Naive thymus-derived CD4-positive, alpha-beta T cell (primary cell): ENCODE data around the gene FAM234A. TPM values are rescaled to one million over a fixed set of nuclear protein-coding genes. Genes with fewer than 3 reads are reported as not detected.

Experiments used
- ATAC-seq: fragments of 150-1000 bp; cut with Tn5 transposase; 2 replicates; pipeline ENCODE4 v1.10.0; 2021; ENCODE audit warnings: mild to moderate bottlenecking, moderate library complexity
- CTCF ChIA-PET: fragments of 350-600 bp; sonication (Branson Sonifier 250); formaldehyde crosslinking; loops from one replicate; lab custom pipeline; 2021; ENCODE audit warnings: antibody characterized with exemption; lab: Charles Lee
- POLR2A ChIA-PET: fragments of 350-600 bp; sonication (Branson Sonifier 250); formaldehyde crosslinking; loops from one replicate; lab custom pipeline; 2021; ENCODE audit warnings: antibody characterized with exemption, inconsistent platforms; lab: Charles Lee
- DNase-seq, 9 donors: peaks; one replicate each; pipeline versions ENCODE4 v3.0.0 to v3.0.0-alpha.2; 2020 to 2022; ENCODE audit warnings: mixed read lengths in 1 of 9
- H3K27ac ChIP-seq: one replicate; pipeline ENCODE4 v1.7.0; 2013; ENCODE audit warnings: mild to moderate bottlenecking, low read depth, low read length, moderate library complexity
- H3K27me3 ChIP-seq, 2 donors: one replicate each; pipeline ENCODE4 v1.7.0; 2013; ENCODE audit warnings: low read length in 2 of 2, mild to moderate bottlenecking in 2 of 2, moderate library complexity in 2 of 2; ENCODE audit not compliant: control insufficient read depth in 2 of 2, insufficient read depth in 2 of 2
- H3K36me3 ChIP-seq, 3 experiments: 1 replicate in 2 of 3; 2 replicates in 1 of 3; pipeline ENCODE4 v1.7.0; 2013; ENCODE audit warnings: low read length in 3 of 3, mild to moderate bottlenecking in 3 of 3, moderate library complexity in 1 of 3; ENCODE audit not compliant: insufficient read depth in 3 of 3, control insufficient read depth in 2 of 3
- H3K4me1 ChIP-seq, 2 donors: one replicate each; pipeline ENCODE4 v1.7.0; 2013; ENCODE audit warnings: low read length in 2 of 2, mild to moderate bottlenecking in 2 of 2, moderate library complexity in 1 of 2; ENCODE audit not compliant: control insufficient read depth in 2 of 2, insufficient read depth in 2 of 2
- H3K4me3 ChIP-seq: 2 replicates; pipeline ENCODE4 v1.7.0; 2013; ENCODE audit warnings: mild to moderate bottlenecking, low read length
- H3K9me3 ChIP-seq, 3 experiments: 1 replicate in 2 of 3; 2 replicates in 1 of 3; pipeline ENCODE4 v1.7.0; 2013; ENCODE audit warnings: low read length in 3 of 3; ENCODE audit not compliant: control insufficient read depth in 2 of 3
- H3K27ac Mint-ChIP-seq, 9 donors: one replicate each; pipeline ENCODE4 v1.8.0; 2020 to 2022; ENCODE audit warnings: mixed read lengths in 9 of 9, mild to moderate bottlenecking in 8 of 9, moderate library complexity in 5 of 9, inconsistent platforms in 2 of 9
- H3K27me3 Mint-ChIP-seq, 5 donors: one replicate each; pipeline ENCODE4 v1.8.0; 2021 to 2022; ENCODE audit warnings: mixed read lengths in 5 of 5, mild to moderate bottlenecking in 1 of 5
- H3K36me3 Mint-ChIP-seq, 5 donors: one replicate each; pipeline ENCODE4 v1.8.0; 2020 to 2022; ENCODE audit warnings: mixed read lengths in 5 of 5, mild to moderate bottlenecking in 3 of 5, inconsistent platforms in 1 of 5
- H3K4me1 Mint-ChIP-seq, 7 donors: one replicate each; pipeline ENCODE4 v1.8.0; 2020 to 2022; ENCODE audit warnings: mixed read lengths in 7 of 7, mild to moderate bottlenecking in 3 of 7, inconsistent platforms in 1 of 7
- H3K4me3 Mint-ChIP-seq, 10 donors: one replicate each; pipeline ENCODE4 v1.8.0; 2020 to 2022; ENCODE audit warnings: mild to moderate bottlenecking in 10 of 10, mixed read lengths in 10 of 10, moderate library complexity in 6 of 10, inconsistent platforms in 2 of 10
- H3K9me3 Mint-ChIP-seq, 11 donors: one replicate each; pipeline ENCODE4 v1.8.0; 2020 to 2022; ENCODE audit warnings: mixed read lengths in 11 of 11, mild to moderate bottlenecking in 4 of 11, inconsistent platforms in 1 of 11, moderate library complexity in 1 of 11
- intact Hi-C, 2 donors: fragments of 100-400 bp; cut with micrococcal nuclease; formaldehyde crosslinking; loops; one replicate each; pipeline ENCODE4 v1.15.1; 2023
- polyA plus RNA-seq, 2 donors: library from polyadenylated mRNA; unstranded; fragments of 300-500 nt; fragmentation: Illumina TruSeq; gene quantifications; one replicate each; pipeline ENCODE4 v1.2.3, GENCODE V29; 2021
- total RNA-seq, 6 experiments: library from RNA in 5 of 6; stranded (reverse) in 5 of 6; gene quantifications; 1 replicate in 5 of 6; 2 replicates in 1 of 6; pipeline ENCODE4 v1.2.3 and lab custom pipeline; 2021 to 2026

FAM234A gene
- total and polyA plus RNA-seq, 7 experiments from 2014 or later: 30.4 to 43.9 (median 32.9) TPM

GRCh38 chr16:240559-240958 is 5.9 kb downstream of the FAM234A start:
- Mint-ChIP-seq H3K27ac (peak overlapping the region in 2 of 9 donors; percentile 19 to 22), H3K27me3 (peaks cover 0 to 5% (median 0%) of the 10 kb centered on the region in 5 donors), H3K4me1 (peaks cover 2 to 35% (median 19%) of the 10 kb centered on the region in 7 donors), H3K4me3 (no peak overlapping the region), H3K36me3 (peaks cover 0 to 8% (median 1%) of the 10 kb centered on the region in 5 donors), H3K9me3 (peaks cover 0 to under 1% (median 0%) of the 10 kb centered on the region in 11 donors)
- intact Hi-C loops: loop anchor here in 1 of 2 donors (5.0 kb wide), 1 partner anchor 37 kb away; the partner anchor contains the start of gene RGS11
- ATAC-seq (no peak), DNase-seq (no peak)
- peaks cover 0 to 1% of the 10 kb centered on the region in 2 donors for H3K4me1 ChIP-seq
- H3K9me3 ChIP-seq: no peaks in the 10 kb centered on the region
- ChIA-PET POLR2A (no interaction called here), CTCF (interaction anchor here (0.5 to 0.6 kb wide), 2 partner anchors 14 to 130 kb away, joined by 3 read pairs; no protein-coding TSS in a partner anchor)
- no peaks in the 10 kb centered on the region for H3K27me3 ChIP-seq
- no peaks in the 10 kb centered on the region for H3K36me3 ChIP-seq
- H3K4me3 ChIP-seq: no peak overlapping the region
- no peak overlapping the region for H3K27ac ChIP-seq

- CTCF ChIA-PET: no interaction called here
- peaks cover 0 to 33% (median 16%) of the 10 kb centered on the region in 7 donors for H3K4me1 Mint-ChIP-seq
- no peak overlapping the region for H3K27ac ChIP-seq
- POLR2A ChIA-PET: interaction anchor here (0.6 to 1.1 kb wide), 2 partner anchors 9 to 75 kb away, joined by 3 read pairs; no protein-coding TSS in a partner anchor
- H3K27me3 ChIP-seq: no peaks in the 10 kb centered on the region
- H3K9me3 ChIP-seq: no peaks in the 10 kb centered on the region
- no peak overlapping the region for H3K4me3 Mint-ChIP-seq
- H3K9me3 Mint-ChIP-seq: no peaks in the 10 kb centered on the region
- peaks cover 0 to 8% (median 0%) of the 10 kb centered on the region in 5 donors for H3K36me3 Mint-ChIP-seq
- H3K4me1 ChIP-seq: no peaks in the 10 kb centered on the region
- H3K27me3 Mint-ChIP-seq: peaks cover 0 to 3% (median 0%) of the 10 kb centered on the region in 5 donors
- no peak overlapping the region for H3K4me3 ChIP-seq
- ATAC-seq (no peak), DNase-seq (no peak)
- intact Hi-C loops: loop anchor here in 1 of 2 donors (5.0 kb wide), 1 partner anchor 35 kb away; the partner anchor contains the start of gene RGS11
- H3K27ac Mint-ChIP-seq: peak overlapping the region in 3 of 9 donors; percentile 22 to 55 (median 25)
- H3K36me3 ChIP-seq: no peaks in the 10 kb centered on the region
These were observed 7.7 kb downstream of the FAM234A start for GRCh38 chr16:242281-242680.

- intact Hi-C loops: loop anchor here in 1 of 2 donors (5.0 kb wide), 1 partner anchor 34 kb away; the partner anchor contains the start of gene RGS11
- DNase-seq (no peak), ATAC-seq (no peak)
- H3K27ac ChIP-seq: no peak overlapping the region
- no peak overlapping the region for H3K4me3 ChIP-seq
- no peaks in the 10 kb centered on the region for H3K36me3 ChIP-seq
- H3K4me3 Mint-ChIP-seq: no peak overlapping the region
- H3K9me3 ChIP-seq: no peaks in the 10 kb centered on the region
- H3K27me3 ChIP-seq: no peaks in the 10 kb centered on the region
- H3K36me3 Mint-ChIP-seq: peaks cover 0 to 12% (median 0%) of the 10 kb centered on the region in 5 donors
- peaks cover 0 to 37% (median 15%) of the 10 kb centered on the region in 7 donors for H3K4me1 Mint-ChIP-seq
- H3K27me3 Mint-ChIP-seq: peaks cover 0 to 3% (median 0%) of the 10 kb centered on the region in 5 donors
- POLR2A ChIA-PET: interaction anchor here (1.0 kb wide), 1 partner anchor 14 kb away, joined by 3 read pairs; the partner anchor contains the start of gene LUC7L
- peak overlapping the region in 1 of 9 donors; percentile 21 for H3K27ac Mint-ChIP-seq
- no peaks in the 10 kb centered on the region for H3K9me3 Mint-ChIP-seq
- no peaks in the 10 kb centered on the region for H3K4me1 ChIP-seq
- CTCF ChIA-PET: no interaction called here
These were observed 8.7 kb downstream of the FAM234A start for GRCh38 chr16:243348-243747.

- Mint-ChIP-seq H3K27ac (peak overlapping the region in 5 of 9 donors; percentile 45 to 80 (median 48)), H3K36me3 (peaks cover 0 to 11% (median 0%) of the 10 kb centered on the region in 5 donors), H3K9me3 (no peaks in the 10 kb centered on the region), H3K4me1 (peaks cover 0 to 32% (median 9%) of the 10 kb centered on the region in 7 donors), H3K4me3 (no peak overlapping the region), H3K27me3 (no peaks in the 10 kb centered on the region)
- H3K4me1 ChIP-seq: no peaks in the 10 kb centered on the region
- peaks cover 0 to 10% (median 0%) of the 10 kb centered on the region in 3 experiments for H3K36me3 ChIP-seq
- ATAC-seq: no peak
- no peaks in the 10 kb centered on the region for H3K9me3 ChIP-seq
- H3K4me3 ChIP-seq: no peak overlapping the region
- H3K27ac ChIP-seq: no peak overlapping the region
- ChIA-PET POLR2A (no interaction called here), CTCF (no interaction called here)
- H3K27me3 ChIP-seq: no peaks in the 10 kb centered on the region
- intact Hi-C loops: no loop called here
- DNase-seq: no peak
These were observed 10.5 kb downstream of the FAM234A start for GRCh38 chr16:245105-245504.

GRCh38 chr16:247027-247426 is 12.4 kb downstream of the FAM234A start:
- POLR2A ChIA-PET: interaction anchor here (0.6 to 0.8 kb wide), 2 partner anchors 12 to 24 kb away, joined by 3 to 6 read pairs; no protein-coding TSS in a partner anchor

GRCh38 chr16:249431-249830 is 14.8 kb downstream of the FAM234A start:
- Mint-ChIP-seq H3K9me3 (no peaks in the 10 kb centered on the region), H3K27ac (no peak overlapping the region), H3K36me3 (peaks cover 0 to 21% (median 6%) of the 10 kb centered on the region in 5 donors), H3K4me1 (peaks cover 15 to 29% (median 22%) of the 10 kb centered on the region in 7 donors), H3K4me3 (no peak overlapping the region), H3K27me3 (no peaks in the 10 kb centered on the region)
- H3K9me3 ChIP-seq: no peaks in the 10 kb centered on the region
- H3K4me3 ChIP-seq: no peak overlapping the region
- no peak overlapping the region for H3K27ac ChIP-seq
- ChIA-PET POLR2A (interaction anchor here (1.7 kb wide), 1 partner anchor 14 kb away, joined by 4 read pairs; no protein-coding TSS in a partner anchor), CTCF (interaction anchor here (1.3 kb wide), 1 partner anchor 60 kb away, joined by 3 read pairs; no protein-coding TSS in a partner anchor)
- DNase-seq (no peak), ATAC-seq (no peak)
- no peaks in the 10 kb centered on the region for H3K27me3 ChIP-seq
- intact Hi-C loops: no loop called here
- H3K4me1 ChIP-seq: peaks cover 9 to 19% of the 10 kb centered on the region in 2 donors
- H3K36me3 ChIP-seq: peaks cover 0 to 18% (median 0%) of the 10 kb centered on the region in 3 experiments

More at GRCh38 chr16:247027-247426, 12.4 kb downstream of the FAM234A start:
- Mint-ChIP-seq H3K9me3 (no peaks in the 10 kb centered on the region), H3K4me3 (no peak overlapping the region), H3K27me3 (no peaks in the 10 kb centered on the region), H3K36me3 (peaks cover 0 to 17% (median 5%) of the 10 kb centered on the region in 5 donors), H3K27ac (no peak overlapping the region), H3K4me1 (peaks cover 0 to 21% (median 5%) of the 10 kb centered on the region in 7 donors)
- H3K4me1 ChIP-seq: peaks cover 0 to 3% of the 10 kb centered on the region in 2 donors
- no peak overlapping the region for H3K27ac ChIP-seq
- DNase-seq (no peak), ATAC-seq (no peak)
- peaks cover 0 to 17% (median 0%) of the 10 kb centered on the region in 3 experiments for H3K36me3 ChIP-seq
- CTCF ChIA-PET: no interaction called here
- no peaks in the 10 kb centered on the region for H3K9me3 ChIP-seq
- intact Hi-C loops: no loop called here
- H3K4me3 ChIP-seq: no peak overlapping the region
- H3K27me3 ChIP-seq: no peaks in the 10 kb centered on the region
